NCI-H748 (cell line): ENCODE results near the gene ANKRD12.
A peak's percentile ranks its signal among the peaks of the same experiment; 100 is the strongest.

Experiments
- DNase-seq: peaks from one replicate; lab custom pipeline; 2025; ENCODE audit not compliant: unreplicated experiment; lab: John Stamatoyannopoulos, UW

Gene ANKRD12

DNA sequence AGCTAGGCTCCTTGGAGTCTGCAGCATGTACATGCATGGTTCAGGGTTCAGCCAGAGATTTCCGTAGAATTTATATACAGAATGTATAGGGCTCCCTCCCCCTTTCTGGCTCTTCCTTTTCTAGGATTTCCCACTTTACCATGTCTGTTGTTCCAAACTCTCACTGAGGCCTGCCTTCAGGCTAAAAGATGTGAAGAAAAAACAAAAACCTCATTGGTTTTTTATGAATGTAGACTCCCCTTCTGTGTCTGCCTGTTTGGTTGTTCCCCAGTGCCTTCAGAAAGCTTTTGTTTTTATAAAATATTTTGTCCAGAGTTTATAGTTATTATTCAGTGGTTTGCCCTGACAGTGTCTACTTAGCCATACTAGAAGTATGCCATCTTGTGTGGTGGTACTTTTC lies 30.5 kb upstream of the ANKRD12 start:
- DNase-seq, result no peak

DNA sequence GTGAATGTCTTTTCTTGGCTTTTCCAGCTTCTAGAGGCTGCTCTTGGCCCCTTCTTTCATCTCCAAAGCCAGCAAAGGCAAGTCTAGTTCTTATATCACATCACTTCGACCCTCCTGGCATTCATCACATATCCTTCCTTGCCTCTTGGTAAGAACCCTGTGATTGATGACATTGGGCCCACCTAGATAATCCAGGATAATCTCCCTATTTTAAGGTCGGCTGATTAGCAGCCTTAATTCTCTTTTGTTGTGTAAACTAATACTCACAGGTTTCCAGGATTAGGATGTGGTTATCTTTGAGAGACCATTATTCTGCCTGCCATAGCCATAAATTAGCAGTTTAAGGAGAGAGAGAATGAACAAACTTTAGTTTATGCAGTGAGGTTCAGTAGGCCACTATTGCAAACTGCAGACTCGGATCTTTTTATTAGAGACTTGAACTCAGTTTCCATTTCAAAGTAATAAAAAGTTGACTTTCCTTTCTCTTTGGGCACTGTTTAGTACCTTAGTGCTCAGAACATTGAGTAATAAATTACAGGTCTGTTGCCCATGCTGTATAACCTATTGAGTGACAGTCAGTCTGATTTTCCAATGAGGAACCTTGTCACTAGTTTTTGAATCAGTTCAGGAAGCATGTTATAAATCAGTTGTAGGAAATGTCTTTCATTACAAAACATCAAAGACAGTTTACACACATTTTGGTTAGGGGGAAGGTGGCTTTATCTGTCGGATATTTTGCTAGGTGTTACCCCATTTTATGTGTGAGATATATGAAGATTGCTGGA lies 29.6 kb upstream of the ANKRD12 start:
- DNase-seq, result no peak

DNA sequence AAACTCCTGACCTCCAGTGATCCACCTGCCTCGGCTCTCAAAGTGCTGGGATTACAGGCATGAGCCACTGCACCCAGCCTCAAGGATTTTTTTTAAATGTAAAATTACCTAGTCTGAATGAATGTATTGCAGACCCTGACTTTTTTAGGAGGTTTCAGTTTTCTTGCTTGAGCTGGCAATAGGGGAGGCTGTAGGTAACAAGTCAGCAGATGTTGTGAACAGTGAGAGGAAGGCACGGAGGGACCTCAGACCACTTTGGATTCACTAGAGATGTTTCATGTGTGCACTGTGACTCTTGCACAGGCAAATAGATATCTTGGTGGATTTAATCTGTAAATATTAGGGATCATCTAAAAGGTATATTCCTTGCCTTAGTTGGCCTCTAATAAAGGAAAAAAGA lies 27.7 kb upstream of the ANKRD12 start:
- no peak for DNase-seq

DNA sequence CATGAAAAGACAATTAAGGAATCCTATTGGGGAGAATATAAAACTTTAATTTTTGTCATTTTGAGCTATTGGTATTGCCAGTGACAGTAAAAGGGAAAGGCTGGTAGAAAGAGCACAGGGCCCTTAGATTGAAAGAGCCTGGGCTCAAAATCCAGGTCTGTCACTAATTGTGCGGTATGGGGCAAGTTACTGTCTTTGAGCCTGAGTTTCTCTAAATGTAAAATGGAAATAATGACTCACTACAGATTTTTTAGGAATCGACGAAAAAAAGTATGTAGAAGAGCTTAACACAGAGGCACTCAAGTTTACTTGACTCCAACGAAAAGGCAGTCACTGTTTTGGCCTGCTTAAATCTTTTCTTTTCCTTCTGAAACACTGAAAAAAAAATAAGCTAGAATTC lies 27.1 kb upstream of the ANKRD12 start:
- DNase-seq, result no peak

DNA sequence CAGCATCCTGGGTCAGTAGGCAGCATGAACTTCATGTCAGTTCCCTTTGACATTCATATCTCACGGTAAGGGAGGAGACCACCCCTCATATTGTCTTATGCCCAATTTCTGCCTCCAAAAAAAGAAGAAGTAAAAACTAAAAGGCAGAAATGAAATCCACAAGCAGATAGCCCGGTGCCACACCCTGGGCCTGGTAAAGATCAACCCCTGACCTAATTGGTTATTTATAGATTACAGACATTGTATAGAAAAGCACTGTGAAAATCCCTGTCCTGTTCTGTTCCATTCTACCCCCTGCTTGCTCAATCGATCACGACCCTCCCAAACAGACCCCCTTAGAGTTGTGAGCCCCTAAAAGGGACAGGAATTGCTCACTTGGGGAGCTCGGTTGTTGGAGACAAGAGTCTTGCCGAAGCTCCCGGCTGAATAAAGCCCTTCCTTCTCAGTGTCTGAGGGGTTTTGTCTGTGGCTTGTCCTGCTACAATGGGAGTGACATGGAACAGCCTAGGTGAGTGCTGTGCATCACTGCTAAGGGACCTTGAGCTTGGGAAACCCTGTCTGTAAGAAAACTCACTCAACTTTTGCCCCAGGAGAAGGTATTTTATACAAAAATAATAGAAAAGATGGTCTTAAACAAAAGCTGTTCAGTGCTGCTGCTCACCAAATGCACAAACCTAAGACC lies 23.0 kb upstream of the ANKRD12 start:
- no peak for DNase-seq

DNA sequence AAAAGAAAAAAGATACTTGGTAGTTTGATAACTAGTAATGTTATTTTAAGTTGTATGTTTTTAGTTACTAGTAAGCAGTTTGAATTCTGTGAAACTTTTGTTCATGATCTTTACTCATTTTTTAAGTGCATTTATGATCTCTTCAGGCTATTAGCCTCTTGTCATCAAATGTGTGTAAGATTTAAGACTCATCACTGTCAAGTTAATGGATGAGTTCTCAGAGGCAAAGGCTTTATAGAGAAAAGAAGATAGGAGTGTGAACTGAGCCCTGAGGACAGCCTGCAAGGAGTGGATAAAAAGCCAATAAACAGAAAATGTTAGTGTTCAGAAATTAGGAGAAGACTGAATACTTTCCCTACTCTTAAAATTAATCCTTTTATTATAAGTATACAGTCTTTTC lies 20.6 kb upstream of the ANKRD12 start:
- DNase-seq, result no peak

DNA sequence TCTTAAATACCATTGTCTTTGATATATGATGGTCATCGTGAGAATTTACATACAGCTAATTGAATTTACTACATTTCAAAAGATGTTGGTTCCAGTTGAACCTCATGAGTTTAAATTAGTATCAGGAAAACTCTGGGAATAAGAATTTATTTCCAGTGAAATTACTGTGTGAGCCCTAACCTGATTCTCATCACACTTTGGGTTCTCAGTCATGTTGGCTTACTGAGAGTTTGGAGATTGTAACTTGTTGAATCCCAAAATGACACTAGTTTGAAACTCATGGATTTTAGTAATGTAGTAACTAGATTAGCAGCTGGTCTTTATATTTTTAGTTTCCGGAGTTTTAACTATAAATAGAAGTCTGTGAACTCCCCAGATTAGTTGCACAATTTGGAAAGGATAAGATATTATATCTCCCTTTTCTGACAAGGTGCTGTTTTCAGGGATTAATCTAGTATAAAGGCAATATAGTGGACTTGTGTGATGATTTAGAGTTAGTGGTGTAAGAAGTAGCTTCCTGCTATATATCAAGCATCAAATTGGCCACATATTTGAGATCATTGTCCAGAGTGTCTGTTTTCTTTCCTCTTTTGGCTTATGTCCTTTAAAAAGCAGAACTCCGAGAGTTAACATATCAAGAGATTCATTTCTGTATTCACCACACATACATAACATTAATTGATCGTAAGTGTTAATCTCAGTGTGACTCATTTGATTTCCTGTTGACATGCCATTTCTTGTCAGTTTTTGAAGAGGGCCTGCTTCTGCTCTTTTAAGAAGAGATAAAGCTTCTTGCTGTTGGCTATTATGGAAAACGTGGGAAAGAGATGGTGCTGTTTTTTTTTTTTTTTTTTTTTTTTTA lies 18.4 kb upstream of the ANKRD12 start:
- DNase-seq, result no peak

DNA sequence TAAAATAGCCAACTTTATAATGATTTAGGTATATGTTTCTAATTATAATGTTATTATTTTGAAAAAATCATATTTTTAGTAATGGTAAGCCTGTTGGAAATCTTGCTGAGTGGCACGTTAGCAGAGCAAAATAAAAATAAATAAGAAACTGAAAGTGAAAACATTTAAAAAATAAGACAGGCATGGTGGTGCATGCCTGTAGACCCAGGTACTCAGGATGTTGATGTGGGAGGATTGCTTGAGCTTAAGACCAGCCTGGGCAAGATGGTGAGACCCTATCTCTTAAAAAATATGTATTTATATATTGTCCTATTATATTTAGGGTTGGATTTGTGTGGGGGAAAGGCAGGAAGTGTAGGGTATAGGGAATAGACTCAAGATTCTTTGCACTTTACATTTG lies 15.8 kb upstream of the ANKRD12 start:
- no peak for DNase-seq

DNA sequence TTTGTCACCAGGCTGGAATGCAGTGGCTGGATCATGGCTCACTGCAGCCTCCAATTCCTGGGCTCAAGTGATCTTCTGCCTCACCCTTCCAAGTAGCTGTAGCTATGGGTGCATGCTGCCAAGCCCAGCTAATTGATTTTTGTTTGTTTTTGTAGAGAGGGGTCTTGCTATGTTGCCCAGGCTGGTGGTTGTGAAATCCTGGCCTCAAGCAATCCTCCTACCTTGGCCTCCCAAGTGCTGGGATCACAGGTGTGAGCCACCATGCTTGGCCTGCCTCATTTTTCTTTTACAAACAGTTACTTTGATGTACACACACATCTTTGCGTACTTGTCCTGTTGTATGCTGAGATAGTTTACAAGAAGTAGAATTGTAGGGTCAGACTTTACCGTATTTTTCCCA lies 13.1 kb upstream of the ANKRD12 start:
- DNase-seq, result no peak

DNA sequence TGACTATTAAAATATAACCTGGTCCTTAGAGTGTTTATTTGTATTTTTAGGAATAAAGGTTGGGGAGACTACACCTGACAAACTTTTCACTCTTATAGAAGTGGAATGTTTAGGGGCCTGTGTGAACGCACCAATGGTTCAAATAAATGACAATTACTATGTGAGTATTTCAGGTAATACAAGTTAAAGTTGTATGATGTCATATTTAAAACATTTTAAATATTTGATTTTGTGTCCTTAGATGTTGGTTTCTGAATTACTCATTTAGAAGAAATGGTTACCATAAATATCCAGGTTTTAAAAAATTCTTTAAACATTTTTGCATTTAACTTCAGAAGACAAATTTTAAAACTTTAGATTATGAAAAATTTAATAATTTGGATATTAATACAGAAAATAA lies 11.8 kb upstream of the ANKRD12 start:
- DNase-seq, result no peak

DNA sequence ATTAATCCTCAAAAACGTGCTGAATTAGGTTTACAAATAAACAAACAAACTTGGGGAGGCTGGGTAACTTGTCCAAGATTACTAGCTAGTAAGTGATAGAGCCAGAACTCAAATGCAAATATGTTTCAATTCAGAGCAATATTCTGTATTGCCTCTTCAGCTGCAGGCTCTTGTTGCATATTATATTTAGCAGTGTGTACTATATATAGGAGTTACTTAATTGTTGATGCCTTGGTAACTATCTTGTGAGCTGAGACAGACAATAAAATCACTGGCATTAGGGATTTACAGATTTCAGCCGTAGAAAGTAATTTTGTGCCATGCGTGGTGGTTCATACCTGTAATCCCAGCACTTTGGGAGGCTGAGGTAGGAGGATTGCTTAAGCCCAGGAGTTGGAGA lies 10.2 kb upstream of the ANKRD12 start:
- no peak for DNase-seq

DNA sequence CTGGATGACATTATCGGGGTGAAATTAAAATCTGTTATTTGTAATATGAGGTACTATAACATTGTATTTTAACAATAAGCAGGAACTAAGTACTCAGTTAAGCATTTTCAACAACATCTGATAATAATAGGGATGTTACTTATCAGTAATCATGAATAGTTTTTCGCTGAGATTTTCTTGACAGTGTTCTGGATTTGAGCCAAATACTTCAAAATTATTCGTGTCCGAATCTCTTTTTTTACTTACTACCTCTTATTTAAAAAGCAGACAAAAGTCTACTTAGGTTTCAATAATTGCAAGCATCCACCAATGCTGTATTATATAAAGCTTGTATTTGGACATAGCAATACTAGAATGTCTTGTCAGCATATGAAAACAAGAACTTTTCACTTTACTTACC lies 6.4 kb upstream of the ANKRD12 start:
- no peak for DNase-seq

DNA sequence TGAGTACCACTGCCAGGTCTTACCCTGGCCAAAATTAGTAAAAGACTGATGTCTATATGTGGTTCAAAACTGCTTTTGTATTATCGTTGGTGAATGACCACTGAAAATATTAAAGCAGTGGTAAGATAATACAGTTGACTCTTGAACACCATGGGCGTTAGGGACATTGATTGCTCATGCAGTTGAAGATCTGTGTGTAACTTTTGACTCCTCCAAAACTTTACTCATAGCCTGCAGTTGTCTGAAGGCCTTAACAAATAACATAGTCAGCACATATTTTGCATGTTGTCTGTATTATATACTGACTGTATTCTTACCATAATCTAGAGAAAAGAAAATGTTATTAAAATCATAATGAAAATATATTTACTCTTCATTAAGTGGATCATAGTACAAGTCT lies 5.8 kb upstream of the ANKRD12 start:
- no peak for DNase-seq

DNA sequence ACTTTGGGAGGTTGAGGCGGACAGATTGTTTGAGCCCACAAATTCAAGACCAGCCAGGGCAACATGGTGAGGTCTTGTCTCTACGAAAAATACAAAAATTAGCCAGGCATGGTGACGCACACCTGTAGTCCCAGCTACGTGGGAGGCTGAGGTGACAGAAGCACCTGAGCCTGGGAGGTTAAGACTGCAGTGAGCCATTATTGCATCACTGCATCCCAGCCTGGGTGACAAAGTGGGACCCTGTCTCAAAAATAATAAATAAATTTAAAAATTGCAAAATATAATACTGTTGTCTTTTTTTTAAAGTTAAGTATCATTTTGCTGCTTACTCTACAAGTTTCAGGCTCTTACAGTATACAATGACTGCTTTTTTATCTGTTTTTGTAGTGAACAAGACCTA lies 4.0 kb upstream of the ANKRD12 start:
- DNase-seq, result no peak

DNA sequence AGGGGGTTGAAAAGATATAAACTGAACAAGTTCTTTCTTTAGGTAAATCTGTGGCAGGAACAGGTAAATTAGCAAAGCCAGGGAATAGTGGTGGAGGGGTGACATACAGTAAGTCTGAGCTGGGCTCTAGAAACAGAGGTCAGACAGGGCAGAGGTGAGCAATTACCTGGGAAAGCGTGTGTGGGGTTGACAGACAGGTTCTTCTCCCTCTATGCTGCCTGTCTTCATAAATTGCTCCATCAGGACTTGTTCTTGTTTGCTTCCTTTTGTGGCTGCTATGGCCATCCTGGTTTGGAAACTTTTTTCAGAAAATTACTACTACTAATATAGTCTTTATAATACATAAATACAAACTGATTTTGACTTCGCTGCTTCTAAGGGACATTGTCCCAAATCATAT lies 3.4 kb upstream of the ANKRD12 start:
- no peak for DNase-seq

DNA sequence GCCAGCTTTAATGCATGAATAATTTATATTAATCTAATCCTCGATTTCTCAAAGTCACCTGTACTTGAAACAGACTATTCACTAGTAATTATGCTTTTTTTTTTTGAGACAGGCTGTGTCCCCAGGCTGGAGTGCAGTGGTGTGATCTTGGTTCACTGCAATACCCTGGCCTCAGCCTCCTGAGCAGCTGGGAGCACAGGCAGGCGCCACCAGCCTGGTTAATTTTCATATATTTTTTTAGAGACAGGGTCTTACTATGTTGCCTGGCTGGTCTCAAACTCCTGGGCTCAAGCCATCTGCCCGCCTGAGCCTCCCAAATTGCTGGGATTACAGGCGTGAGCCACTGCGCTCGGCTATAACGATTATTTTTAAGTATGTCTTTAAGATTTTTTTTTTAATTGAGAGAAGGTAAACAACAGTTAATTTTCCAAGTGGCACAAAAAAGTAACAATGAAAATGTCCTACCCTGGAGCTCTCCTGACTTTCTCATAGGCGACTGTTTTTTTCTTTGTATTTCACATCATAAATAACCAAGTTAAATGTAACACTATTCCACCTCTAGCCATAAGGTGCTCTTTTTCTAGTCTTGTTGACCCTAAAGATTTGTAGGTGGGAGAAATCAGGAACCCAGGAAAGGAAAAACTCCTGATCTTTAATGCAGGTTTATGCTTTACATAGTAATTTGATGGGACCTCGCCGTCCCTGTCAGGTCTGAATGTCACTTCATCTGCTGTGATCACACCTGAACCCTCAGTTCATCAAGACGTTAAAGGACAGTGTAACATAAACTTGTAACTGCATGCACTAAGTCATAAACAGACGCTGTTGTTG lies 1.3 kb upstream of the ANKRD12 start:
- DNase-seq, result peak; percentile 31

DNA sequence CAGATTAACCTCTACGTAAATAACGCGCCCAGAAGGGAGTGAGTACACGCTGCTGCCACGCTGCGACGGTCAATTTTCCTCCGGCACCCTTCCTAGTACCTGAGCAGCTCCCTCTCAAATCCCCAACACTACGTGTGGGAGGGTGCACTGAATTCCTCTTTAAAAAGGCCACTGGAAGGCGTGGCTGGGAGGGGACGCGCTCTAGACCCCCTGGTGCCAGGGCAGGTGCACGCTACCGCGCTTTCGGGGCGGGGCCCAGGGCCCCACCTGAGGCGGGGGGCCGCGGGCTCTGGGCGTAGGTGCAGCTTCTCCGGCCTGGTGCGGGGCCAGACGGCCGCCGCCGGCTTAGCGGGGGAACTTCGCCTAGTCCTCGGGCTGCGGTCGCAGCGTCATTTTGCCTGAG lies 668 bp upstream of the ANKRD12 start:
- peak; percentile 94 for DNase-seq

DNA sequence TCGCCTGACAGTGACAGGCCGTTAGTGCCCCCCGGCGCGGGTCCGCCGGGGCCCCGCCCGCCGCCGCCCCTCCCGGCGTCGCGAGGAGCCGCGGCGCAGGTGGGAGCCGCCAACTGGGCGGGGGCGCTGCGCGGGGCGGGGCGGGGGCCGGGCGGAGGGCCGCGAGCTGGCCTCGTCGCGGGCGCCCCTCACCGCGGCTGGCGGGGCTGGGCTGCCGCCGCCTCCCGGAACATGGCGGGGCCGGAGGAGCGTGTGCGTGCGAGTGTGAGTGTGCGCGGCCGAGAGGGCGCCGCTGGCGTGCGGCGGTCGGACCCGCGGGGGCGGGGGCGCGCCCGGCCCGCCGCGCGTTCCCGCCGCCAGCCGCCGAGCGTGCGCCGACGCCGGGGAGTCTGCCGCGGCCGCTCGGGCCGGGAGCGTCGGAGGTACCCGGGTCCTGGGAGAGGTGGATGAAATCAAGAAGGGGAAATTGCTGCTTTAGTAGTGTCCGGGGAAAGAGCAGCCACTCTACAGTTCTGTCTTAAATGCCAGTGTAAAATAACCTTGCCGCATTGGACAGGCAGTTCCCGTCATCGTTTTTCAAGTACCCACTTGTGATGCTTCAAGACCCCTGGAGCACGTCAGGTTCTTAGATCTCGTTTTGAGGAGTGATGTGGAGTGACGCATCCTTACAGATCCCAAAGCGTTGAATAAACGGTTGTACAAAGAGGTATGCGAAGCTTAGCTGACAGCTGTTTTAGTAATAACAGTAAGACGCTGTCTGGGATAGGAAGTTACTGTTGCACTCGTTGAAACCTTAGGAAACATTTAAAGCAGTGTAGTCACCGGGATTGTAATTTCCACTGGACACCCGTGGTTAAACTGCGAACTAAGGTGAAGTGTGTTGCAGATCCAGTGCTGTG lies 836 bp downstream of the ANKRD12 start:
- peak; percentile 87 for DNase-seq

DNA sequence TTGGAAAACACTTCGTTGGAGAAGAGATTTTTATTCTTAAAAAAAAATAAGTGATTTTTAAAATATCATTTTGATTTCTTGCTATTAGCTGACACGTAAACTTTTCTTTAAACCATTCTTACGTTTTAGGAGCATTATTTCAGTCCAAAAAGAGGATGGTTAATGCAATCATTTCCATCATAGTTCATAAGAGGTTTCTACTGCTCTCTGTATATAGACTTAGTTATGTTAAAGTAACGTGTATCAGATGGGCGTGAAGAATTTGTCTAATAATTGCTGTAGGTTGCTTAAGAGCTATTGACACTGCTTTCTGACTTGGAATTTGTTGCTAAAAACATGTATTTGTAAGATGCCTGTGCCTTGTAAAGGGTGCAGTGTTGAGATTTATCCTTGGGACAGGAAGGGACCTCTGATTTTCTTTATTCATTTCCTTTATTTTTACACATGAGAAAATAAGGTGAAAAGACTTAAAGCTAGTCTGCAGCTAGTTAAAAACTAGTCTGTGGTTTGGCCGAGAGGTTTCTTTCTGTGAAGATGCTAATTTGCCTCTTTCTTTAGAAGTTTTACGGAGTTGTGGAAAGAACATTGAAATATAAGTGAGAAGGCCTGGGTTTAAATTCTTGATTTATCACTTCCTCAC lies 2.9 kb downstream of the ANKRD12 start:
- no peak for DNase-seq

DNA sequence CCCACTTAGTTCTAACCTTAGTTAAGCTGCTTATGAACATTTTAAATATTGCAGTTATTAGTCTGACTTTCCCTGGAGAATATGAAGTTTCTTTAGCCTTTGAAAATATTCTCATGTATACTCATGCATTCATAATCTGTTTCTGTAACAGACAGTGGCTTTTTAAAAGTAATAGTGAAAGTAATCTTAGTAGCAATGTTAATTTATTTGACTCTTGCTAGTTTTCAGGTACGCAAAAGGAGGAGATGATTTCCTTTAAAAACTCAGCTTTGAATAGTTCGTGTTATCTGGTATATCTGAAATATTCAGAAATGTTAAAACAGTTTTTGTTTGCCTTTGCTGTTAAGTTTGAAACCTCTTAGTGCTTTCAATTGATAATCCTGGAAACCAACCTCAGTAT lies 3.8 kb downstream of the ANKRD12 start:
- DNase-seq, result no peak
